ENCODE measurements around the gene TGFA.

Gene TGFA

DNA sequence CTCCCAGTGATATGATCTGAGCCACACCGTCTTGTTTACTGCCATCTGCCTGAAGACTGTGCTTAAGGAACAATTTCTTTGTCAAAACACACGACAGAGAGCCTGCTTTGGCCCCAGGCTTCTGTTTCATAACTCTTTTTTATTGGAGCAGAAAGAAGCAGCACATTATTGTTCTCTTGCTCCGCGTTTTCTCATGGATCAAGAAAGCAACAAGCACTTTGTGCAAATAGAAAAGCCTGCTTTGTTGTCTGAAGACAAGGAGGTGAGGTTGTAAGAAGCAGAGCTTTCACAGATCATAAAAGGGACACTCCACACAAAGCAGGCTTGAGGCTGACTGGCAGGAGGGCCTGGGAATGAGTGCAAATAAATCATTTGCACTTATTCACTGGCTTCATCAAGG is 133.5 kb downstream of the TGFA start:
- no peak overlapping the region for H3K9ac ChIP-seq (ENCODE audit: low read length)
- H2BK12ac ChIP-seq (ENCODE audit: low read length): no peak overlapping the region
- H3K18ac ChIP-seq (ENCODE audit: low read length): no peak overlapping the region
- H2AFZ ChIP-seq (ENCODE audit: insufficient read depth, low read length, poor library complexity): no peak overlapping the region
- no peak overlapping the region for H2AK5ac ChIP-seq (ENCODE audit: low read length)
- no CpG with 5 or more reads among the region's 4 CpGs for WGBS (ENCODE audit: extremely low coverage, insufficient coverage, insufficient read length)
- no peak overlapping the region for H3K14ac ChIP-seq (ENCODE audit: low read length)
- no peak for DNase-seq
- no peak overlapping the region for H3K4ac ChIP-seq (ENCODE audit: low read depth, low read length)
- H3K4me2 ChIP-seq (ENCODE audit: low read length): no peak overlapping the region
- H3K4me3 ChIP-seq (ENCODE audit: low read depth, low read length): no peak overlapping the region
- H3K27me3 ChIP-seq (ENCODE audit: insufficient read depth, low read length): no peaks in the 10 kb centered on the region
- H3K9me3 ChIP-seq (ENCODE audit: insufficient read depth, low read depth, low read length): peaks cover 3% of the 10 kb centered on the region
- no peaks in the 10 kb centered on the region for H3K79me2 ChIP-seq (ENCODE audit: control insufficient read depth, insufficient read depth, low read length, poor library complexity)
- no peak overlapping the region for H3K27ac ChIP-seq (ENCODE audit: low read depth, low read length)
- H2BK120ac ChIP-seq (ENCODE audit: insufficient read depth, low read length, poor library complexity): no peak overlapping the region
- no peak overlapping the region for H3K23ac ChIP-seq (ENCODE audit: low read length)
- H4K91ac ChIP-seq (ENCODE audit: low read depth, low read length): no peak overlapping the region
- H2BK5ac ChIP-seq (ENCODE audit: low read depth, low read length, poor library complexity): no peak overlapping the region
- no peaks in the 10 kb centered on the region for H3K36me3 ChIP-seq (ENCODE audit: control insufficient read depth in 1 of 2, insufficient read depth in 2 of 2, low read length in 2 of 2)
- H3K4me1 ChIP-seq (ENCODE audit: control insufficient read depth in 1 of 2, insufficient read depth in 2 of 2, low read length in 2 of 2): no peaks in the 10 kb centered on the region
- no peaks in the 10 kb centered on the region for H3K79me1 ChIP-seq (ENCODE audit: low read length)
- H4K12ac ChIP-seq (ENCODE audit: low read depth, low read length): no peak overlapping the region
- H4K8ac ChIP-seq (ENCODE audit: low read depth, low read length): no peak overlapping the region

DNA sequence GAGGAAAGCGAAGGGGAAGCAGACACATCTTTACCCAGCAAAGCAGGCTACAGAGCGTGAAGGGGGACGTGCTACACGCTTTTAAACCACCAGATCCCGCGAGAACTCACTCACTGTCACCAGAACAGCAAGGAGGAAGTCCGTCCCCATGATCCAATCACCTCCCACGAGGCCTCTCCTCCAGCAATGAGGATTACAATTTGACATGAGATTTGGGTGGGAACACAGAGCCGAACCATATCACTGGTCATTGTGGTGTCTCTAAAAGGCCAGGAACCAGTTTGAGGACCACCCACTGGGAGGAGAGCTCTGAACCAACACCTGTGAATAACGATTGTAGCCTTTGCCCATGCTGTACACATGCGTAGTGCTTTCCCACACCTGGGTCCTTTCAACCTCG is 135.1 kb downstream of the TGFA start:
- no peak overlapping the region for H4K91ac ChIP-seq (ENCODE audit: low read depth, low read length)

DNA sequence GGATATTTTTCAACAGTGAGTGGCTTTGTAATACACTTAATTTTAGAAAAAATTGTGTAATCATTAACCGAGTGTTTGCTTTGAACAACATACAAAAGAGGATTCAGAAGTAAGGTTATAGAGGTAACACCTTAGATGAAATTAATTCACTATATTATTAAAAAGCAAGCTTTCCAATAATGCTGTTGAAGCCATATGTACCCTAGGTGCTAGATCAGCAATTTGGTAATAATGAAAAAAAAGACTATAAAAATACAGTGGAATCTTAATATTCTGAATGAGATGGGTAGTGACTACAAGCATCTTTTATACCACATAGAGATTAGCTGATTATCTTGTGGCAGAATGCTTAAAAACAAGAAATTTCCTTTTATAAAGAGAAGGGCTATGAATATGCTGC is 136.6 kb downstream of the TGFA start:
- H4K12ac ChIP-seq (ENCODE audit: low read depth, low read length): no peak overlapping the region
- H2BK12ac ChIP-seq (ENCODE audit: low read length): no peak overlapping the region
- no peak overlapping the region for H4K8ac ChIP-seq (ENCODE audit: low read depth, low read length)
- no peak overlapping the region for H2BK120ac ChIP-seq (ENCODE audit: insufficient read depth, low read length, poor library complexity)
- no peak overlapping the region for H2BK5ac ChIP-seq (ENCODE audit: low read depth, low read length, poor library complexity)
- H3K79me1 ChIP-seq (ENCODE audit: low read length): no peaks in the 10 kb centered on the region
- no CpG with 5 or more reads among the region's 1 CpG for WGBS (ENCODE audit: extremely low coverage, insufficient coverage, insufficient read length)
- H3K9me3 ChIP-seq (ENCODE audit: insufficient read depth, low read depth, low read length): peaks cover 3% of the 10 kb centered on the region
- H3K36me3 ChIP-seq (ENCODE audit: control insufficient read depth in 1 of 2, insufficient read depth in 2 of 2, low read length in 2 of 2): no peaks in the 10 kb centered on the region
- H3K4me3 ChIP-seq (ENCODE audit: low read depth, low read length): no peak overlapping the region
- no peak overlapping the region for H2AFZ ChIP-seq (ENCODE audit: insufficient read depth, low read length, poor library complexity)
- no peak overlapping the region for H3K23ac ChIP-seq (ENCODE audit: low read length)
- no peak overlapping the region for H3K9ac ChIP-seq (ENCODE audit: low read length)
- H3K4me1 ChIP-seq (ENCODE audit: control insufficient read depth in 1 of 2, insufficient read depth in 2 of 2, low read length in 2 of 2): no peaks in the 10 kb centered on the region
- no peak overlapping the region for H2AK5ac ChIP-seq (ENCODE audit: low read length)
- H3K4me2 ChIP-seq (ENCODE audit: low read length): no peak overlapping the region
- H3K18ac ChIP-seq (ENCODE audit: low read length): no peak overlapping the region
- no peak overlapping the region for H3K4ac ChIP-seq (ENCODE audit: low read depth, low read length)
- DNase-seq: no peak
- H3K79me2 ChIP-seq (ENCODE audit: control insufficient read depth, insufficient read depth, low read length, poor library complexity): no peaks in the 10 kb centered on the region
- H3K27me3 ChIP-seq (ENCODE audit: insufficient read depth, low read length): no peaks in the 10 kb centered on the region
- no peak overlapping the region for H3K27ac ChIP-seq (ENCODE audit: low read depth, low read length)
- no peak overlapping the region for H3K14ac ChIP-seq (ENCODE audit: low read length)
- no peak overlapping the region for H4K91ac ChIP-seq (ENCODE audit: low read depth, low read length)

More for the DNA sequence above, 135.1 kb downstream of the TGFA start:
- Histone ChIP-seq H3K4me2 (ENCODE audit: low read length) (no peak overlapping the region), H2BK5ac (ENCODE audit: low read depth, low read length, poor library complexity) (no peak overlapping the region), H3K4me3 (ENCODE audit: low read depth, low read length) (no peak overlapping the region), H2BK12ac (ENCODE audit: low read length) (no peak overlapping the region), H3K27ac (ENCODE audit: low read depth, low read length) (no peak overlapping the region), H3K79me1 (ENCODE audit: low read length) (no peaks in the 10 kb centered on the region), H2BK120ac (ENCODE audit: insufficient read depth, low read length, poor library complexity) (no peak overlapping the region), H3K9ac (ENCODE audit: low read length) (no peak overlapping the region), H4K12ac (ENCODE audit: low read depth, low read length) (no peak overlapping the region), H3K9me3 (ENCODE audit: insufficient read depth, low read depth, low read length) (peaks cover 3% of the 10 kb centered on the region), H3K4ac (ENCODE audit: low read depth, low read length) (no peak overlapping the region), H2AFZ (ENCODE audit: insufficient read depth, low read length, poor library complexity) (no peak overlapping the region), H3K18ac (ENCODE audit: low read length) (no peak overlapping the region), H3K23ac (ENCODE audit: low read length) (no peak overlapping the region), H3K14ac (ENCODE audit: low read length) (no peak overlapping the region), H3K4me1 (ENCODE audit: control insufficient read depth in 1 of 2, insufficient read depth in 2 of 2, low read length in 2 of 2) (no peaks in the 10 kb centered on the region), H4K8ac (ENCODE audit: low read depth, low read length) (no peak overlapping the region), H3K36me3 (ENCODE audit: control insufficient read depth in 1 of 2, insufficient read depth in 2 of 2, low read length in 2 of 2) (no peaks in the 10 kb centered on the region), H3K79me2 (ENCODE audit: control insufficient read depth, insufficient read depth, low read length, poor library complexity) (no peaks in the 10 kb centered on the region), H3K27me3 (ENCODE audit: insufficient read depth, low read length) (no peaks in the 10 kb centered on the region), H2AK5ac (ENCODE audit: low read length) (no peak overlapping the region)
- no peak for DNase-seq
- no CpG with 5 or more reads among the region's 12 CpGs for WGBS (ENCODE audit: extremely low coverage, insufficient coverage, insufficient read length)

DNA sequence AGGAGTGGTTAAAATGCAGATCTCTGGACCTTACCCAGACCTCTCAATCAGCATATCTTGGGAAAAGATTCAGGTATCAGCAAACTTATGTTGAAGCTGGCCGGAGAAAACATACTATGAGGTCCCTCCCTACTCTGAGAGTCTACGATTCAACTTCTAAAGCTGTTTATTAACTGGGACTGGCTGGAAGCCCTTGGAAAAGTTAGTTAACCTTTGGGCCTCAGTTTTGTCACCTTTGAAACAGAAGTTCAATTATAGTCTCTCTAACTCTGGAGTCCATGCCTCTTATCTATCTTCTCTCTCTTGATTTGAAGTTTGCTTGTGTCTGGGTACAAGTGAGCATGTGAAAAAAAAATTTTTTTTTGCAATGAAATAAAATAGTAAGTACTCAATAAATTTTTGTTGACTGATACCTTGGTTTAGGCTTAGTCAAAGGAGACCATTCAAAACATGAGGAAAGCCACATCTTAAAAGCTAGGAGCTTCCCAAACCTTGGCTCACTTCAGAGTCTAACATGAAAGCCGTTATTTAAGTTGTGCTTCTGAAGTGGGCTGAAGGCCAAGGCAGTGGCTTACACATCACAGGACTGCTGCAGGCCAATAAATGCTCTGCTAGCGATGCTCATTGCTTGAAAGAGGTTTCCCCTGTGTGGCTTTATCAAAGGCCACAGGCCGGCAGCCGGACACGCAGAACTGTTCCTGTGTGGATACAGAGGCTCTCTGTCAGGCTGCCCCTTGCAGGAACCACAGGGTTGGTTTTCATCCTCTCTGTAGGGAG is 141.1 kb downstream of the TGFA start:
- Histone ChIP-seq H2BK5ac (ENCODE audit: low read depth, low read length, poor library complexity) (no peak overlapping the region), H3K4me2 (ENCODE audit: low read length) (no peak overlapping the region), H3K4me1 (ENCODE audit: control insufficient read depth in 1 of 2, insufficient read depth in 2 of 2, low read length in 2 of 2) (no peaks in the 10 kb centered on the region), H2BK12ac (ENCODE audit: low read length) (no peak overlapping the region), H4K12ac (ENCODE audit: low read depth, low read length) (no peak overlapping the region), H2BK120ac (ENCODE audit: insufficient read depth, low read length, poor library complexity) (no peak overlapping the region), H4K8ac (ENCODE audit: low read depth, low read length) (no peak overlapping the region), H3K14ac (ENCODE audit: low read length) (no peak overlapping the region), H3K79me1 (ENCODE audit: low read length) (no peaks in the 10 kb centered on the region), H4K91ac (ENCODE audit: low read depth, low read length) (no peak overlapping the region), H3K79me2 (ENCODE audit: control insufficient read depth, insufficient read depth, low read length, poor library complexity) (no peaks in the 10 kb centered on the region), H3K18ac (ENCODE audit: low read length) (no peak overlapping the region), H3K27ac (ENCODE audit: low read depth, low read length) (no peak overlapping the region), H3K23ac (ENCODE audit: low read length) (no peak overlapping the region), H3K36me3 (ENCODE audit: control insufficient read depth in 1 of 2, insufficient read depth in 2 of 2, low read length in 2 of 2) (no peaks in the 10 kb centered on the region), H3K4ac (ENCODE audit: low read depth, low read length) (no peak overlapping the region), H3K9me3 (ENCODE audit: insufficient read depth, low read depth, low read length) (no peaks in the 10 kb centered on the region), H2AFZ (ENCODE audit: insufficient read depth, low read length, poor library complexity) (no peak overlapping the region), H3K9ac (ENCODE audit: low read length) (no peak overlapping the region), H3K27me3 (ENCODE audit: insufficient read depth, low read length) (no peaks in the 10 kb centered on the region), H2AK5ac (ENCODE audit: low read length) (no peak overlapping the region), H3K4me3 (ENCODE audit: low read depth, low read length) (no peak overlapping the region)
- DNase-seq: no peak
- no CpG with 5 or more reads among the region's 7 CpGs for WGBS (ENCODE audit: extremely low coverage, insufficient coverage, insufficient read length)

Measured in trophoblast cell (in vitro differentiated cells and primary cell).